AG04450 (cell line): ENCODE measurements around the gene FUS. TPM values are rescaled to one million over a fixed set of nuclear protein-coding genes. Genes with fewer than 3 reads are reported as not detected.

Source experiments
- CTCF ChIA-PET: fragments of 300-600, 350-600 bp; formaldehyde crosslinking; extraction: SDS; loops from one replicate; lab custom pipeline; 2022; ENCODE audit warnings: antibody characterized with exemption, inconsistent platforms; lab: Charles Lee
- POLR2A ChIA-PET: fragments of 350-600 bp; formaldehyde crosslinking; extraction: SDS; loops from one replicate; lab custom pipeline; 2021; ENCODE audit warnings: antibody characterized with exemption, inconsistent platforms; lab: Yijun Ruan, JAX
- DNase-seq: peaks from one replicate; pipeline ENCODE4 v3.0.0-alpha.2; 2011; ENCODE audit warnings: low read depth, low spot score
- H3K27ac ChIP-seq: one replicate; pipeline ENCODE4 v1.5.1; 2012; ENCODE audit warnings: low read depth, low read length, control low read depth
- H3K27me3 ChIP-seq: one replicate; pipeline ENCODE4 v1.6.0; 2012; ENCODE audit warnings: low read length; ENCODE audit not compliant: control insufficient read depth, insufficient read depth
- H3K4me3 ChIP-seq: 2 replicates; pipeline ENCODE4 v1.5.1; 2011; ENCODE audit warnings: mild to moderate bottlenecking, low read depth, low read length, control low read depth
- H3K9me3 ChIP-seq: 2 replicates; pipeline ENCODE4 v1.5.1; 2012; ENCODE audit warnings: low read length; ENCODE audit not compliant: control insufficient read depth, insufficient read depth
- CTCF ChIP-seq: IDR thresholded peaks from 2 replicates; pipeline ENCODE4 v1.5.1; 2011; ENCODE audit warnings: low read depth, low read length, control low read depth, inconsistent platforms
- polyA plus RNA-seq: library from polyadenylated mRNA; depleted of rRNA; stranded (reverse); fragments of >200 nt; gene quantifications from 2 replicates; pipeline ENCODE4 v1.2.3, GENCODE V29; 2011

FUS gene
- polyA plus RNA-seq, 1 experiment: 166 TPM

- TF ChIP-seq CTCF: no peak
- peaks cover 5% of the 10 kb centered on the region; the same call in 1 of the 2 replicates for H3K9me3 ChIP-seq
- peaks cover 56% of the 10 kb centered on the region for H3K27me3 ChIP-seq
- ChIA-PET POLR2A (interaction anchor here (1.9 kb wide), 1 partner anchor 12 kb away, joined by 6 read pairs; the partner anchor contains the start of gene PYCARD), CTCF (interaction anchor here (1.4 to 1.6 kb wide), 2 partner anchors 169 to 654 kb away, joined by 4 to 5 read pairs; no protein-coding TSS in a partner anchor)
- DNase-seq: no peak
- H3K27ac ChIP-seq: no peak within 1 kb of the TSS
- peak within 1 kb of the TSS; percentile 59 for H3K4me3 ChIP-seq
Observed at GRCh38 chr16:31213877-31214707, 34.2 kb downstream of the FUS start, which contains the start of gene TRIM72. Gene TRIM72, plus strand, starts transcription at chr16:31214119. Its CDS starts 620 bp downstream, at chr16:31214739.

GRCh38 chr16:31214708-31215286 is 34.9 kb downstream of the FUS start:
- POLR2A ChIA-PET: interaction anchor here (1.9 to 3.1 kb wide), 2 partner anchors 12 to 35 kb away, joined by 6 to 21 read pairs; partner anchors contain the start of genes FUS and PYCARD
- peak overlapping the region; percentile 59 for H3K4me3 ChIP-seq
- CTCF ChIA-PET: interaction anchor here (1.4 to 1.6 kb wide), 2 partner anchors 168 to 654 kb away, joined by 4 to 5 read pairs; no protein-coding TSS in a partner anchor
- no peak for TF ChIP-seq CTCF
- H3K27me3 ChIP-seq: peaks cover 53% of the 10 kb centered on the region
- no peak overlapping the region for H3K27ac ChIP-seq
- H3K9me3 ChIP-seq: peaks cover 5% of the 10 kb centered on the region; the same call in 1 of the 2 replicates
- no peak for DNase-seq

GRCh38 chr16:31215287-31216162 is 35.6 kb downstream of the FUS start:
- Histone ChIP-seq H3K9me3 (peaks cover 5% of the 10 kb centered on the region; the same call in 1 of the 2 replicates), H3K27ac (no peak overlapping the region), H3K27me3 (peaks cover 50% of the 10 kb centered on the region), H3K4me3 (peak overlapping the region; percentile 59)
- ChIA-PET POLR2A (interaction anchor here (1.9 to 3.1 kb wide), 2 partner anchors 13 to 35 kb away, joined by 6 to 21 read pairs; partner anchors contain the start of genes FUS and PYCARD), CTCF (interaction anchor here (0.6 to 1.4 kb wide), 2 partner anchors 167 to 224 kb away, joined by 3 to 4 read pairs; no protein-coding TSS in a partner anchor)
- TF ChIP-seq CTCF: no peak
- no peak for DNase-seq

- Histone ChIP-seq H3K4me3 (no peak within 1 kb of the TSS), H3K27me3 (peaks cover 50% of the 10 kb centered on the region), H3K9me3 (peaks cover 5% of the 10 kb centered on the region; the same call in 1 of the 2 replicates), H3K27ac (no peak within 1 kb of the TSS)
- no peak for DNase-seq
- TF ChIP-seq CTCF: no peak
- ChIA-PET CTCF (interaction anchor here (0.6 to 0.9 kb wide), 3 partner anchors 221 to 652 kb away, joined by 3 to 5 read pairs (median 3); no protein-coding TSS in a partner anchor), POLR2A (interaction anchor here (3.1 kb wide), 1 partner anchor 36 kb away, joined by 21 read pairs; the partner anchor contains the start of gene FUS)
Observed at GRCh38 chr16:31216422-31217135, 36.6 kb downstream of the FUS start, which contains the start of gene PYDC1. Gene PYDC1, minus strand, starts transcription at chr16:31217135. Its CDS starts 107 bp downstream, at chr16:31217028.
